ENCODE measurements around the gene TMEM125. TPM values are rescaled to one million over a fixed set of nuclear protein-coding genes. Genes with fewer than 3 reads are reported as not detected.

The TMEM125 gene
- total RNA-seq, 1 donor = not detected

DNA sequence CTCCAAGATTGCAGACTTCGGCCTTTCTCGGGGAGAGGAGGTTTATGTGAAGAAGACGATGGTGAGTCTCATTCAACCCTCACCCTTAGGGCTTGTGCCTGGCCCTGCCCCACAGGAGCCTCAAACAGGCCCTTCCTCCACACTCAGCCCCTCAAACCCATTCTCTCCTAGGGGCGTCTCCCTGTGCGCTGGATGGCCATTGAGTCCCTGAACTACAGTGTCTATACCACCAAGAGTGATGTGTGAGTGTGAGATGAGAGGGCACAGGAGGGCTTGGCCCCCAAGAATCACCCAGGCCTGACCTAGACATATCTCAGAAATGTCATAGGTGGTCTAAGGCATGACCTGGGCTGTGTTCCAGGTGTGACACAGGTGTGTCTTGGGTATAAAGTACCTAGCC is 49.5 kb downstream of the TMEM125 start:
- no peak for DNase-seq (ENCODE audit: low read depth)
- TF ChIP-seq, protein P1, sequence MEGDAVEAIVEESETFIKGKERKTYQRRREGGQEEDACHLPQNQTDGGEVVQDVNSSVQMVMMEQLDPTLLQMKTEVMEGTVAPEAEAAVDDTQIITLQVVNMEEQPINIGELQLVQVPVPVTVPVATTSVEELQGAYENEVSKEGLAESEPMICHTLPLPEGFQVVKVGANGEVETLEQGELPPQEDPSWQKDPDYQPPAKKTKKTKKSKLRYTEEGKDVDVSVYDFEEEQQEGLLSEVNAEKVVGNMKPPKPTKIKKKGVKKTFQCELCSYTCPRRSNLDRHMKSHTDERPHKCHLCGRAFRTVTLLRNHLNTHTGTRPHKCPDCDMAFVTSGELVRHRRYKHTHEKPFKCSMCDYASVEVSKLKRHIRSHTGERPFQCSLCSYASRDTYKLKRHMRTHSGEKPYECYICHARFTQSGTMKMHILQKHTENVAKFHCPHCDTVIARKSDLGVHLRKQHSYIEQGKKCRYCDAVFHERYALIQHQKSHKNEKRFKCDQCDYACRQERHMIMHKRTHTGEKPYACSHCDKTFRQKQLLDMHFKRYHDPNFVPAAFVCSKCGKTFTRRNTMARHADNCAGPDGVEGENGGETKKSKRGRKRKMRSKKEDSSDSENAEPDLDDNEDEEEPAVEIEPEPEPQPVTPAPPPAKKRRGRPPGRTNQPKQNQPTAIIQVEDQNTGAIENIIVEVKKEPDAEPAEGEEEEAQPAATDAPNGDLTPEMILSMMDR (IDR thresholded peaks at IDR 0.05; ENCODE audit: insufficient read depth, low read length) = no peak
- H3K4me3 ChIP-seq (ENCODE audit: low read depth, low read length) = no peak overlapping the region

DNA sequence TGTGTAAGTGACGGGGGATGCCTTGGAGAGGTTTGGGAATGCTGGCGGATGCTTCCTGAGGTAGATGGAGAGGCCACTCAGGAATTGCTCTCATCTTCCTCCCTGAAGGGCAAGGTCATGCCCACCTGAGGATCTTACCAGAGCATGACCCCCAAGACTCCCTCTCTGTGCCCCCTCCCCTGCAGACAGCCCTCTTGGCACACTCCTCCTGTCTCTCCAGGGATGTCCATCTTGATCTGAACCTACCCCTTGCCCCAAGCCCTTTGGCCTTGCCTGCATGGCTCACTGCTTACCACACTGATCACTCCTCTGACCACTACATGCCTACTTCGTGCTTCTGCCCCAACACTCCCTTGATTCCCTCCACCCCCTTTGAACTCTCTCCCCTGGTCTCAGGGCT is 50.0 kb downstream of the TMEM125 start:
- TF ChIP-seq, protein P1 (IDR thresholded peaks at IDR 0.05; ENCODE audit: insufficient read depth, low read length) = no peak
- no peak for DNase-seq (ENCODE audit: low read depth)
- no peak overlapping the region for H3K4me3 ChIP-seq (ENCODE audit: low read depth, low read length)

DNA sequence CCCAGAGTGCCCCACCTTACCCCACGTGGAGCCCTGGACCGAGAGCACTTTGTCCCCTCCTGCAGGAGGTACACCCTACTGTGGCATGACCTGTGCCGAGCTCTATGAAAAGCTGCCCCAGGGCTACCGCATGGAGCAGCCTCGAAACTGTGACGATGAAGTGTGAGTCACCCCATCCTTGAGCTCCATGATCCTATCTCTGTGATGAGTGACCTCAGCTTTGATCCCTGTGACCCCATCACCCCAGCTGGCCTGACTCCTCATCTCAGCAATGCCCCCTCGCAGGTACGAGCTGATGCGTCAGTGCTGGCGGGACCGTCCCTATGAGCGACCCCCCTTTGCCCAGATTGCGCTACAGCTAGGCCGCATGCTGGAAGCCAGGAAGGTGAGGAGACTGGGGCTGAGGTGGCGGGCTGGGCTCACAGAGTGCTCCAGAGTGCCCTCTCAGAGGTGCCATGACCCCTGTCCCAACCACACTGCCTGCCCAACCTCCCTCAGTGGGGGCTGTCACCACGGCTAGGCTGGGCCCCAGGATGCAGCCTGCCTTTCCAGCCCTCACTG is 51.6 kb downstream of the TMEM125 start:
- TF ChIP-seq, protein P1 (IDR thresholded peaks at IDR 0.05; ENCODE audit: insufficient read depth, low read length) = no peak
- no peak for DNase-seq (ENCODE audit: low read depth)
- H3K4me3 ChIP-seq (ENCODE audit: low read depth, low read length) = no peak overlapping the region

DNA sequence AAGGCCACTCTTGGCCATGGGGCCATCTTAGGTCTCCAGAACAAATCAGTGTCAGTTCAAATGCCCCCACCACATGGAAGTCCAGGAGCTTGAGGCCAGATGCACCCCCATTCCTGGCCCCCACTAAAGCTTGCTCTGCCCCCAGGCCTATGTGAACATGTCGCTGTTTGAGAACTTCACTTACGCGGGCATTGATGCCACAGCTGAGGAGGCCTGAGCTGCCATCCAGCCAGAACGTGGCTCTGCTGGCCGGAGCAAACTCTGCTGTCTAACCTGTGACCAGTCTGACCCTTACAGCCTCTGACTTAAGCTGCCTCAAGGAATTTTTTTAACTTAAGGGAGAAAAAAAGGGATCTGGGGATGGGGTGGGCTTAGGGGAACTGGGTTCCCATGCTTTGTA is 52.7 kb downstream of the TMEM125 start:
- TF ChIP-seq, protein P1 (IDR thresholded peaks at IDR 0.05; ENCODE audit: insufficient read depth, low read length) = no peak
- DNase-seq (ENCODE audit: low read depth) = no peak

More for the DNA sequence above, 52.7 kb downstream of the TMEM125 start:
- H3K4me3 ChIP-seq (ENCODE audit: low read depth, low read length) = no peak overlapping the region

Other genes with a start within 250 kb of the TMEM125 start
- gene EBNA1BP2, start 97.7 kb upstream of the TMEM125 start, total RNA-seq (ENCODE audit: low replicate concordance) = 59.4 and 65.9 TPM in 2 replicates
- 0.45 and 0.49 TPM in 2 replicates for gene CFAP57, start 97.7 kb upstream of the TMEM125 start, total RNA-seq (ENCODE audit: low replicate concordance)
- gene C1orf210, start 15.6 kb downstream of the TMEM125 start, total RNA-seq (ENCODE audit: low replicate concordance) = not detected in 2 replicates
- gene TIE1, start 31.0 kb downstream of the TMEM125 start, total RNA-seq (ENCODE audit: low replicate concordance) = 0.81 and 5.2 TPM in 2 replicates
- gene MPL, start 67.8 kb downstream of the TMEM125 start, total RNA-seq (ENCODE audit: low replicate concordance) = not detected in 2 replicates
- 0.33 and 23.9 TPM in 2 replicates for gene CDC20, start 89.0 kb downstream of the TMEM125 start, total RNA-seq (ENCODE audit: low replicate concordance)
- 18.2 and 78.5 TPM in 2 replicates for gene ELOVL1, start 98.0 kb downstream of the TMEM125 start, total RNA-seq (ENCODE audit: low replicate concordance)
- 12.8 and 43.1 TPM in 2 replicates for gene MED8, start 119.8 kb downstream of the TMEM125 start, total RNA-seq (ENCODE audit: low replicate concordance)
- gene SZT2, start 119.9 kb downstream of the TMEM125 start, total RNA-seq (ENCODE audit: low replicate concordance) = 26.0 and 35.4 TPM in 2 replicates
- 24.0 and 33.2 TPM in 2 replicates for gene HYI, start 183.9 kb downstream of the TMEM125 start, total RNA-seq (ENCODE audit: low replicate concordance)